SU-DHL-6 (cell line): ENCODE data around the gene SPP2.

Experiments
- EZH2phosphoT487 ChIP-seq: fragments of 200-600 bp; sonication (generic), shearing (Covaris generic); conservative IDR thresholded peaks from 2 replicates; pipeline ENCODE4 v1.6.1; 2018; ENCODE audit warnings: mild to moderate bottlenecking, antibody characterized with exemption, low read length, moderate library complexity, mixed read lengths
- TF ChIP-seq, protein P1 (sequence below): fragments of 200-600 bp; sonication (generic); IDR thresholded peaks from one replicate; pipeline ENCODE4 v1.5.1; 2017; ENCODE audit warnings: antibody characterized with exemption, mild to moderate bottlenecking, low read length, moderate library complexity; ENCODE audit not compliant: insufficient read depth, poor library complexity, severe bottlenecking

DNA sequence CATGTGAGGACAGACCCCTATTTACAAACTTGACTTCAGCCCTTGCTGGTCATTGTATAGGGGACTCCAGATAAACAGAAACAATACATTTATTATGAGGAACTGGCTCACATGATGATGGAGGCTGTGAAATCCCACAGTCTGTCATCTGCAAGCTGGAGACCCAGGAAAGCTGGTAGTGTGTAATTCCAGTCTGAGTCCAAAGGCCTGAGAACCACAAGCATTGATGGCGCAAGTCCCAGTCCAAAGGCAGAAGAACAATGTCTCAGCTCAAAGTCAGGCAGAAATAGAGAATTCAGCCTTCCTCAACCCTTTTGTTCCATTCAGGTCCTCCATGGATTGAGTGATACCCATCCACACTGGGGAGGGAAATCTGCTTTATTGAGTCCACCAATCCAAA lies 28.1 kb upstream of the SPP2 start:
- TF ChIP-seq, protein P1, sequence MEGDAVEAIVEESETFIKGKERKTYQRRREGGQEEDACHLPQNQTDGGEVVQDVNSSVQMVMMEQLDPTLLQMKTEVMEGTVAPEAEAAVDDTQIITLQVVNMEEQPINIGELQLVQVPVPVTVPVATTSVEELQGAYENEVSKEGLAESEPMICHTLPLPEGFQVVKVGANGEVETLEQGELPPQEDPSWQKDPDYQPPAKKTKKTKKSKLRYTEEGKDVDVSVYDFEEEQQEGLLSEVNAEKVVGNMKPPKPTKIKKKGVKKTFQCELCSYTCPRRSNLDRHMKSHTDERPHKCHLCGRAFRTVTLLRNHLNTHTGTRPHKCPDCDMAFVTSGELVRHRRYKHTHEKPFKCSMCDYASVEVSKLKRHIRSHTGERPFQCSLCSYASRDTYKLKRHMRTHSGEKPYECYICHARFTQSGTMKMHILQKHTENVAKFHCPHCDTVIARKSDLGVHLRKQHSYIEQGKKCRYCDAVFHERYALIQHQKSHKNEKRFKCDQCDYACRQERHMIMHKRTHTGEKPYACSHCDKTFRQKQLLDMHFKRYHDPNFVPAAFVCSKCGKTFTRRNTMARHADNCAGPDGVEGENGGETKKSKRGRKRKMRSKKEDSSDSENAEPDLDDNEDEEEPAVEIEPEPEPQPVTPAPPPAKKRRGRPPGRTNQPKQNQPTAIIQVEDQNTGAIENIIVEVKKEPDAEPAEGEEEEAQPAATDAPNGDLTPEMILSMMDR: no peak
- TF ChIP-seq EZH2phosphoT487: no peak
